ENCODE data around the gene NISCH.

DNA sequence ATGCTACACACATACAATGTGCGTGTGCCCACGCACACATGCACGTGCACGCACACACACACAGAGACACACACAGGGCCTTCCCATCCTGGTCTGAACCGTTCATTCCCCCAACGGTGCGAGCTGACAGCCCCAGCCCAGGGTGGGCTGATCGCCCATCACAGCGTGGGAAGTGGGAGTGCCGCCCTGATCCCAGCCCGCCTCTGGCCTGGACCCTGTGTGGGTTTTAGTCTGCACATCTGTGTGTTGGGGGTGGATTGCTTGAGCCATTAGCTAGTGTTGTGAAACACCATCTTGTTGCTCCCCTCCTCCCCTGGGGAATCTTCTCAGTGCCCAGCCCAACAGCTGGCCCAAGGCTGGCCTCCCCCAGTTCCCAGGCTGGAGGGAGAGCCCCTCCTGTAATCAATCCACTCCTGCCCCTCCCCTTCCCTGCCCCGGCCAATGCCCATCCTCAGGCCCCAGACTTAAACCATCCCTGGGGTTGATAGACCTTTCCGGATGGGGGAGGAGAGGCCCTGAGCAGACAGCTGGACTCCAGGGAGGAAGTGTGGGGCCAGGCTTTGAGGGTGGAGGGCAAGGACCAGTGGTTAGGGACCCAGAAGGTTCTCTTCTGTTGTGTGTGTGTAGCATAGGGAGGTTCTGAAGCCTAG is 18.8 kb upstream of the NISCH start:
- TF ChIP-seq, protein P1, sequence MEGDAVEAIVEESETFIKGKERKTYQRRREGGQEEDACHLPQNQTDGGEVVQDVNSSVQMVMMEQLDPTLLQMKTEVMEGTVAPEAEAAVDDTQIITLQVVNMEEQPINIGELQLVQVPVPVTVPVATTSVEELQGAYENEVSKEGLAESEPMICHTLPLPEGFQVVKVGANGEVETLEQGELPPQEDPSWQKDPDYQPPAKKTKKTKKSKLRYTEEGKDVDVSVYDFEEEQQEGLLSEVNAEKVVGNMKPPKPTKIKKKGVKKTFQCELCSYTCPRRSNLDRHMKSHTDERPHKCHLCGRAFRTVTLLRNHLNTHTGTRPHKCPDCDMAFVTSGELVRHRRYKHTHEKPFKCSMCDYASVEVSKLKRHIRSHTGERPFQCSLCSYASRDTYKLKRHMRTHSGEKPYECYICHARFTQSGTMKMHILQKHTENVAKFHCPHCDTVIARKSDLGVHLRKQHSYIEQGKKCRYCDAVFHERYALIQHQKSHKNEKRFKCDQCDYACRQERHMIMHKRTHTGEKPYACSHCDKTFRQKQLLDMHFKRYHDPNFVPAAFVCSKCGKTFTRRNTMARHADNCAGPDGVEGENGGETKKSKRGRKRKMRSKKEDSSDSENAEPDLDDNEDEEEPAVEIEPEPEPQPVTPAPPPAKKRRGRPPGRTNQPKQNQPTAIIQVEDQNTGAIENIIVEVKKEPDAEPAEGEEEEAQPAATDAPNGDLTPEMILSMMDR (conservative IDR thresholded peaks at IDR 0.05 in 1 of 2, IDR thresholded peaks at IDR 0.05 in 1 of 2; ENCODE audit: low read depth in 1 of 2, low read length in 2 of 2), result no peak
- no peak for TF ChIP-seq EZH2 (IDR thresholded peaks at IDR 0.05; ENCODE audit: low read length, missing control alignments)
